DMS 273 (cell line): ENCODE measurements around the gene RFX5.
"Not testable (repeated sequence)": the region's sequence is repeated elsewhere in the genome, so short reads cannot be mapped to it uniquely, and the experiment has no call there.

Experiments used
- DNase-seq: peaks from one replicate; lab custom pipeline; 2025; ENCODE audit not compliant: unreplicated experiment; lab: John Stamatoyannopoulos, UW

Gene RFX5

GRCh38 chr1:151362308-151363155 is 15.5 kb upstream of the RFX5 start:
- no peak for DNase-seq

- DNase-seq = no peak
Measured at GRCh38 chr1:151361883-151362282, 14.8 kb upstream of the RFX5 start.

- DNase-seq = no peak
Measured at GRCh38 chr1:151356696-151357095, 9.6 kb upstream of the RFX5 start.

- peak; percentile 96 for DNase-seq
Measured at GRCh38 chr1:151352021-151352718, 5.1 kb upstream of the RFX5 start.

GRCh38 chr1:151350323-151350722 is 3.3 kb upstream of the RFX5 start:
- DNase-seq = not testable (repeated sequence)

- no peak for DNase-seq
Measured at GRCh38 chr1:151347523-151348246, 633 bp upstream of the RFX5 start.

- no peak for DNase-seq
Measured at GRCh38 chr1:151346082-151346768, 827 bp downstream of the RFX5 start.

- no peak for DNase-seq
Measured at GRCh38 chr1:151344291-151344690, 2.8 kb downstream of the RFX5 start.

GRCh38 chr1:151343587-151343986 is 3.5 kb downstream of the RFX5 start:
- DNase-seq = no peak

- DNase-seq = no peak
Measured at GRCh38 chr1:151342569-151342968, 4.5 kb downstream of the RFX5 start.

- DNase-seq = no peak
Measured at GRCh38 chr1:151342021-151342420, 5.0 kb downstream of the RFX5 start.

GRCh38 chr1:151340870-151341754 is 5.9 kb downstream of the RFX5 start:
- peak; percentile 100 for DNase-seq

GRCh38 chr1:151336556-151336955 is 10.5 kb downstream of the RFX5 start:
- no peak for DNase-seq

- no peak for DNase-seq
Measured at GRCh38 chr1:151334822-151335221, 12.2 kb downstream of the RFX5 start.

GRCh38 chr1:151327903-151328674 is 19.0 kb downstream of the RFX5 start:
- DNase-seq = no peak

- DNase-seq = peak; percentile 100
Measured at GRCh38 chr1:151327223-151327902, 19.7 kb downstream of the RFX5 start, which contains the start of gene PI4KB. PI4KB (minus strand) TSS chr1:151327416; CDS start chr1:151316481, 10,935 bp downstream.

- peak; percentile 100 for DNase-seq
Measured at GRCh38 chr1:151326619-151327222, 20.3 kb downstream of the RFX5 start.
